Suprapubic skin (tissue), 4 donors: ENCODE data around the gene KLF15.

Experiments
- POLR2A ChIP-seq, 2 donors: fragments of 450-650 bp; IDR thresholded peaks; one replicate each; pipeline ENCODE4 v1.6.1; 2017; ENCODE audit warnings: antibody characterized with exemption in 2 of 2, mild to moderate bottlenecking in 2 of 2, moderate library complexity in 2 of 2
- POLR2AphosphoS5 ChIP-seq, 3 donors: sonication (generic); formaldehyde crosslinking; IDR thresholded peaks; one replicate each; pipeline ENCODE4 v1.6.1; 2017; ENCODE audit warnings: antibody characterized with exemption in 3 of 3
- TF ChIP-seq, protein P1 (sequence below), 2 donors: fragments of 200-600 bp in 1 of 2; fragments of 450-650 bp in 1 of 2; sonication (generic) in 1 of 2; IDR thresholded peaks; one replicate each; pipeline ENCODE4 v1.5.1; 2016 to 2019; ENCODE audit warnings: antibody characterized with exemption in 2 of 2, mild to moderate bottlenecking in 1 of 2, moderate library complexity in 1 of 2

- no peak for TF ChIP-seq POLR2AphosphoS5 (IDR thresholded peaks at IDR 0.05)
- no peak for TF ChIP-seq POLR2A (IDR thresholded peaks at IDR 0.05)
- TF ChIP-seq, protein P1, sequence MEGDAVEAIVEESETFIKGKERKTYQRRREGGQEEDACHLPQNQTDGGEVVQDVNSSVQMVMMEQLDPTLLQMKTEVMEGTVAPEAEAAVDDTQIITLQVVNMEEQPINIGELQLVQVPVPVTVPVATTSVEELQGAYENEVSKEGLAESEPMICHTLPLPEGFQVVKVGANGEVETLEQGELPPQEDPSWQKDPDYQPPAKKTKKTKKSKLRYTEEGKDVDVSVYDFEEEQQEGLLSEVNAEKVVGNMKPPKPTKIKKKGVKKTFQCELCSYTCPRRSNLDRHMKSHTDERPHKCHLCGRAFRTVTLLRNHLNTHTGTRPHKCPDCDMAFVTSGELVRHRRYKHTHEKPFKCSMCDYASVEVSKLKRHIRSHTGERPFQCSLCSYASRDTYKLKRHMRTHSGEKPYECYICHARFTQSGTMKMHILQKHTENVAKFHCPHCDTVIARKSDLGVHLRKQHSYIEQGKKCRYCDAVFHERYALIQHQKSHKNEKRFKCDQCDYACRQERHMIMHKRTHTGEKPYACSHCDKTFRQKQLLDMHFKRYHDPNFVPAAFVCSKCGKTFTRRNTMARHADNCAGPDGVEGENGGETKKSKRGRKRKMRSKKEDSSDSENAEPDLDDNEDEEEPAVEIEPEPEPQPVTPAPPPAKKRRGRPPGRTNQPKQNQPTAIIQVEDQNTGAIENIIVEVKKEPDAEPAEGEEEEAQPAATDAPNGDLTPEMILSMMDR (IDR thresholded peaks at IDR 0.05), result no peak
Measured at GRCh38 chr3:126348308-126348920, 8.8 kb downstream of the KLF15 start.
